ENCODE measurements around the gene TMPRSS3.

DNA sequence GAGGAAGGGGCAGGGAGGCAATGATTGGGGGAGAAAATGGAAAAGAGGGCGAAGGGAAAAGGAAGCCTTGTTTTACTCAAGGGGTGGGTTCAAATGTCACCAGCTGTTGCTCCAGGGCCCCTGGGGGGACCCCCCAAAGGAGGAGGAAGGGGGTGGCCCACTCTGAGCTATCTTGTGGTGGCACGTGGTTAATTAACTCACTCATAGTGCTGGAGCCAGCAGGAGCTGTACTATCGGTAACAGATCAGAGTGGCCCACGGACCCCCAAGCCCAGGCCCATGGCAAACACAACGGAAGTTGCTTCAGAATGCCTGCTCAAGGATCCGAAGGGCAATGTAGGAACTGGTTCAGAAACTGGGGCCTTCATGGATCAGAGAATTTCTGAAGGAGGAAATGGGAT is 52.3 kb downstream of the TMPRSS3 start:
- TF ChIP-seq, protein P1, sequence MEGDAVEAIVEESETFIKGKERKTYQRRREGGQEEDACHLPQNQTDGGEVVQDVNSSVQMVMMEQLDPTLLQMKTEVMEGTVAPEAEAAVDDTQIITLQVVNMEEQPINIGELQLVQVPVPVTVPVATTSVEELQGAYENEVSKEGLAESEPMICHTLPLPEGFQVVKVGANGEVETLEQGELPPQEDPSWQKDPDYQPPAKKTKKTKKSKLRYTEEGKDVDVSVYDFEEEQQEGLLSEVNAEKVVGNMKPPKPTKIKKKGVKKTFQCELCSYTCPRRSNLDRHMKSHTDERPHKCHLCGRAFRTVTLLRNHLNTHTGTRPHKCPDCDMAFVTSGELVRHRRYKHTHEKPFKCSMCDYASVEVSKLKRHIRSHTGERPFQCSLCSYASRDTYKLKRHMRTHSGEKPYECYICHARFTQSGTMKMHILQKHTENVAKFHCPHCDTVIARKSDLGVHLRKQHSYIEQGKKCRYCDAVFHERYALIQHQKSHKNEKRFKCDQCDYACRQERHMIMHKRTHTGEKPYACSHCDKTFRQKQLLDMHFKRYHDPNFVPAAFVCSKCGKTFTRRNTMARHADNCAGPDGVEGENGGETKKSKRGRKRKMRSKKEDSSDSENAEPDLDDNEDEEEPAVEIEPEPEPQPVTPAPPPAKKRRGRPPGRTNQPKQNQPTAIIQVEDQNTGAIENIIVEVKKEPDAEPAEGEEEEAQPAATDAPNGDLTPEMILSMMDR (IDR thresholded peaks at IDR 0.05; ENCODE audit: insufficient read depth, low read length, poor library complexity, severe bottlenecking): no peak
- no peak for TF ChIP-seq EZH2phosphoT487 (conservative IDR thresholded peaks at IDR 0.05; ENCODE audit: low read length)

All from SU-DHL-6 (cell line).